ENCODE data around the gene ZNF81. TPM values are rescaled to one million over a fixed set of nuclear protein-coding genes. Genes with fewer than 3 reads are reported as not detected.
A peak's percentile ranks its signal among the peaks of the same experiment; 100 is the strongest.
"Not testable (repeated sequence)": the region's sequence is repeated elsewhere in the genome, so short reads cannot be mapped to it uniquely, and the experiment has no call there.

Gene ZNF81
- polyA plus RNA-seq, 1 donor from 2014 or later = 7.0 TPM

GRCh38 chrX:47849778-47850177, 13.1 kb downstream of the ZNF81 start:
- no peak overlapping the region for H3K4me3 ChIP-seq (ENCODE audit: low read length)

GRCh38 chrX:47850389-47850788, 13.7 kb downstream of the ZNF81 start:
- not testable (repeated sequence) for H3K27me3 ChIP-seq (ENCODE audit: insufficient read depth, low read depth, low read length); H3K4me3 ChIP-seq (ENCODE audit: low read length); H3F3A ChIP-seq (ENCODE audit: insufficient read depth, low read length, poor library complexity, severe bottlenecking); H3K9ac ChIP-seq (ENCODE audit: low read length); H3K36me3 ChIP-seq (ENCODE audit: insufficient read depth, low read length); H3K9me2 ChIP-seq (ENCODE audit: insufficient read depth, low read length); H3K27ac ChIP-seq (ENCODE audit: low read length); H2AFZ ChIP-seq (ENCODE audit: low read depth, low read length); H3K4me2 ChIP-seq (ENCODE audit: low read length); H3K9me3 ChIP-seq (ENCODE audit: low read length); H4K20me1 ChIP-seq (ENCODE audit: insufficient read depth); H3K79me2 ChIP-seq (replicated peaks; ENCODE audit: insufficient read depth, low read length)

More at GRCh38 chrX:47849778-47850177, 13.1 kb downstream of the ZNF81 start:
- no peaks in the 10 kb centered on the region for H3K9me2 ChIP-seq (ENCODE audit: insufficient read depth, low read length)
- H3K27me3 ChIP-seq (ENCODE audit: insufficient read depth, low read depth, low read length) = no peaks in the 10 kb centered on the region
- H3K9ac ChIP-seq (ENCODE audit: low read length) = no peak overlapping the region
- H3K4me2 ChIP-seq (ENCODE audit: low read length) = no peak overlapping the region
- no peak overlapping the region for H2AFZ ChIP-seq (ENCODE audit: low read depth, low read length)
- no peaks in the 10 kb centered on the region for H3K9me3 ChIP-seq (ENCODE audit: low read length)
- no peaks in the 10 kb centered on the region for H3K36me3 ChIP-seq (ENCODE audit: insufficient read depth, low read length)
- H3K79me2 ChIP-seq (replicated peaks; ENCODE audit: insufficient read depth, low read length) = no peaks in the 10 kb centered on the region
- TF ChIP-seq REST (IDR thresholded peaks at IDR 0.05; ENCODE audit: borderline replicate concordance) (no peak), RAD21 (conservative IDR thresholded peaks at IDR 0.05) (no peak), POLR2AphosphoS5 (IDR thresholded peaks at IDR 0.05) (no peak), MXI1 (conservative IDR thresholded peaks at IDR 0.05; ENCODE audit: poor library complexity, severe bottlenecking) (no peak), TAF1 (IDR thresholded peaks at IDR 0.05; ENCODE audit: low read depth) (no peak)
- no peaks in the 10 kb centered on the region for H4K20me1 ChIP-seq (ENCODE audit: insufficient read depth)
- peak overlapping the region; percentile 16 for H3K27ac ChIP-seq (ENCODE audit: low read length)
- no peaks in the 10 kb centered on the region for H3F3A ChIP-seq (ENCODE audit: insufficient read depth, low read length, poor library complexity, severe bottlenecking)

DNA sequence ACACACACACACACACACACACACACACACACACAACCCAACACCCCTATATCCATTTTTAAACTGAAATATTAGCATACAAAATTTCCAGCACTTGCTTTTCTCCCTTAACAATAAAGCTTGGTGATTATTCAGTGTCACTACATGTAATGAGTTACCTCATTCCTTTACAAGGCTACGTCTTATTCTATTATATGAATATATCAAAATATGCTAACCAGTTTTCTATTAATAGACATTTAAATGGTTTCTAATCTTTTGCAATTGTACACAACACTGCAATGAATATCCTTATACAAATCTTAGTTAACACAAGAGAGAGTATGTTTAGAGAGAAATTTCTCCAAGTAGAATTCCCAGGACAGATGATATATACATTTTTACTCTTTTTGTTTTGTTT, 14.2 kb downstream of the ZNF81 start:
- H3K27ac ChIP-seq (ENCODE audit: low read length) = no peak overlapping the region
- no peak overlapping the region for H2AFZ ChIP-seq (ENCODE audit: low read depth, low read length)
- no peaks in the 10 kb centered on the region for H3K9me3 ChIP-seq (ENCODE audit: low read length)
- H3K79me2 ChIP-seq (replicated peaks; ENCODE audit: insufficient read depth, low read length) = no peaks in the 10 kb centered on the region
- no peaks in the 10 kb centered on the region for H3K9me2 ChIP-seq (ENCODE audit: insufficient read depth, low read length)
- no peaks in the 10 kb centered on the region for H3F3A ChIP-seq (ENCODE audit: insufficient read depth, low read length, poor library complexity, severe bottlenecking)
- TF ChIP-seq SMC3 (conservative IDR thresholded peaks at IDR 0.05; ENCODE audit: poor library complexity) (no peak), CTCF (IDR thresholded peaks at IDR 0.05; ENCODE audit: poor library complexity, severe bottlenecking) (no peak), EP300 (conservative IDR thresholded peaks at IDR 0.05; ENCODE audit: poor library complexity, severe bottlenecking) (no peak), EZH2 (IDR thresholded peaks at IDR 0.05; ENCODE audit: borderline replicate concordance, insufficient read depth, low read length, poor library complexity, severe bottlenecking) (no peak), RAD21 (conservative IDR thresholded peaks at IDR 0.05) (no peak), REST (IDR thresholded peaks at IDR 0.05; ENCODE audit: borderline replicate concordance) (no peak), TAF1 (IDR thresholded peaks at IDR 0.05; ENCODE audit: low read depth) (no peak)
- no peaks in the 10 kb centered on the region for H4K20me1 ChIP-seq (ENCODE audit: insufficient read depth)
- no peaks in the 10 kb centered on the region for H3K36me3 ChIP-seq (ENCODE audit: insufficient read depth, low read length)
- no peak overlapping the region for H3K4me2 ChIP-seq (ENCODE audit: low read length)
- H3K27me3 ChIP-seq (ENCODE audit: insufficient read depth, low read depth, low read length) = no peaks in the 10 kb centered on the region
- H3K9ac ChIP-seq (ENCODE audit: low read length) = no peak overlapping the region
- H3K4me3 ChIP-seq (ENCODE audit: low read length) = no peak overlapping the region
